ENCODE data around the gene DBNDD1. TPM values are rescaled to one million over a fixed set of nuclear protein-coding genes. Genes with fewer than 3 reads are reported as not detected.

Gene DBNDD1
- total and polyA plus RNA-seq, 10 of the 15 experiments (the other 5 are each of a cell fraction or from before 2014, with no cell fraction given) = 0.06 to 4.6 (median 0.55) TPM

GRCh38 chr16:90026135-90026534 is 6.9 kb upstream of the DBNDD1 start:
- FAIRE-seq (no peak), ATAC-seq (peak; percentile 30; the same call in 2 of the 3 replicates), DNase-seq (ENCODE audit: low read depth, low spot score) (no peak)
- BruUV-seq (replicated peaks) = no TSS peak
- H2AFZ ChIP-seq (ENCODE audit: control insufficient read depth, low read depth, low read length) = no peak overlapping the region
- no peaks in the 10 kb centered on the region for H3K27me3 ChIP-seq (replicated peaks in 1 of 2; ENCODE audit: control insufficient read depth in 2 of 2, insufficient read depth in 2 of 2, low read length in 1 of 2)
- no peaks in the 10 kb centered on the region for H3K4me1 ChIP-seq (ENCODE audit: control insufficient read depth, insufficient read depth, low read length)
- in situ Hi-C loops (cut with MboI) (no loop called here), intact Hi-C loops (cut with micrococcal nuclease; ENCODE audit: unreplicated experiment) (no loop called here)
- H3K9ac ChIP-seq (ENCODE audit: control insufficient read depth, insufficient read depth, low read length) = no peak overlapping the region
- H4K20me1 ChIP-seq (ENCODE audit: control insufficient read depth, insufficient read depth) = no peaks in the 10 kb centered on the region
- ChIA-PET POLR2A (interaction anchor here (0.7 kb wide), 3 partner anchors 9 to 71 kb away, joined by 4 to 5 read pairs (median 5); no protein-coding TSS in a partner anchor), SMC1A (ENCODE audit: uncharacterized antibody, unreplicated experiment) (no interaction called here), CTCF (no interaction called here), RAD21 (ENCODE audit: unreplicated experiment) (no interaction called here)
- no peaks in the 10 kb centered on the region for H3K36me3 ChIP-seq (ENCODE audit: control insufficient read depth in 2 of 2, insufficient read depth in 2 of 2, low read length in 1 of 2)
- no peak overlapping the region for H3K4me3 ChIP-seq
- H3K4me2 ChIP-seq (ENCODE audit: control insufficient read depth, insufficient read depth) = no peak overlapping the region
- no peaks in the 10 kb centered on the region for H3K9me3 ChIP-seq (replicated peaks; ENCODE audit: control insufficient read depth, insufficient read depth, low read length)
- H3K79me2 ChIP-seq (ENCODE audit: control insufficient read depth, insufficient read depth, low read length) = no peaks in the 10 kb centered on the region
- no peak for TF ChIP-seq RAD21 (IDR thresholded peaks at IDR 0.05; ENCODE audit: insufficient read depth, low read depth, low read length)
- TF ChIP-seq PAX5 (IDR thresholded peaks at IDR 0.05; ENCODE audit: borderline replicate concordance, low read depth, low read length) = no peak
- no peak for TF ChIP-seq RBBP5 (conservative IDR thresholded peaks at IDR 0.05)
- no peak for TF ChIP-seq PRDM15 (CRISPR knock-in tag; IDR thresholded peaks at IDR 0.05)
- no peak for TF ChIP-seq NR2F1 (conservative IDR thresholded peaks at IDR 0.05)
- no peak for TF ChIP-seq BMI1 (IDR thresholded peaks at IDR 0.05; ENCODE audit: borderline replicate concordance)
- TF ChIP-seq MEF2B (IDR thresholded peaks at IDR 0.05; ENCODE audit: partially characterized antibody, poor library complexity, severe bottlenecking) = no peak
- TF ChIP-seq POLR2A (IDR thresholded peaks at IDR 0.05; ENCODE audit: low read depth, low read length) = no peak
- no peak for TF ChIP-seq ASH2L (IDR thresholded peaks at IDR 0.05; ENCODE audit: borderline replicate concordance, low read depth)
- TF ChIP-seq CHD4 (IDR thresholded peaks at IDR 0.05) = no peak
- TF ChIP-seq ATF2 (IDR thresholded peaks at IDR 0.05; ENCODE audit: low read length) = no peak
- TF ChIP-seq DPF2 (IDR thresholded peaks at IDR 0.05) = no peak
- TF ChIP-seq SMARCA5 (IDR thresholded peaks at IDR 0.05) = no peak
- no peak for TF ChIP-seq NFYB (IDR thresholded peaks at IDR 0.05; ENCODE audit: insufficient read depth, low read depth, low read length)
- H3K27ac ChIP-seq (ENCODE audit: control insufficient read depth, insufficient read depth) = no peak overlapping the region
- WGBS (ENCODE audit: insufficient coverage, insufficient replicate concordance, low lambda C conversion rate, missing lambda C conversion rate) = 11% methylated on average over 8 of the region's 8 CpGs
